ENCODE results near the gene LCLAT1. TPM values are rescaled to one million over a fixed set of nuclear protein-coding genes. Genes with fewer than 3 reads are reported as not detected.

The LCLAT1 gene
- total RNA-seq, 1 donor from 2014 or later = 27.7 TPM

DNA sequence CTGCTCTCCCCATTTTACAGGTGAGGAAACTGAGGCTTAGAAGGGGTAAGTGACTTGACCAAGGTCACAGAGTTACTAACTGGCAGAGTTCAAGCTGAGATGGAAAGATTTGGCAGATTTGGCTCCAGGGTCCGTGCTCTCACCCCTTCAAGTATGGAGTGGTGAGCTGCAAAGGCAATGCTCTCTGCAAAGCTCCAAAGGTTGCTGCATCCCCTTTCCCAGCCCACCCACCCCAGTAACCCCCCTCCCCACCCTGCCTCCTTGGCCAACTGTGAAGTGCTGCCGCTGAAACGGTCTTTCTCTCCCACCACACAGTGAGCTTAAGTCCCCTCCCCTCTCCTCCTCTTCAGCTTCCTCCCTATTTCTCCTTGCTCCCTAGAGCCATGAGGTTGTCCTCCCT lies 207.4 kb downstream of the LCLAT1 start:
- H3K36me3 Mint-ChIP-seq (ENCODE audit: low read depth) = no peaks in the 10 kb centered on the region
- no peak for DNase-seq (ENCODE audit: low read depth, low spot score)

DNA sequence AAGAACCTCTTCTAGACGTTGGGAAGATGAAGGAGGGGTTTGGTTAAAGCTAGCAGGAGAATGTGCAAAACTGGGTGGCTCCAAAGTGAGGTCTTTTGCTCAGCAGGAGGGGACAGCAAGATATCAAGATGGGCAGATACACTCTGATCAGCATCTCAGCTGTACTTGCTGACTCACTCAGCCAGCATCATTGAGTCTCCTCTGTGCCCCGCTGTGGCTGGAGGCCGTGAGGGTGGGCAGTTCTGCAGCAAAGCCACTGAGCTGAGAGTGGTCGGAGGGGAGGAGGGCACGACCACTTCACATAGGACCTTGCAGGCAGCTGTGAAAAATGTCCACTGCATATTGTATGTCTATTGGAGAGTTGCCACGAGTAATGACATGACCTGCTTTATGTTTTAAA lies 208.2 kb downstream of the LCLAT1 start:
- Mint-ChIP-seq H3K27ac (ENCODE audit: unreplicated experiment) (no peak overlapping the region), H3K9me3 (no peaks in the 10 kb centered on the region), H3K4me3 (no peak overlapping the region), H3K4me1 (no peaks in the 10 kb centered on the region), H3K36me3 (ENCODE audit: low read depth) (no peaks in the 10 kb centered on the region), H3K27me3 (ENCODE audit: low read depth) (no peaks in the 10 kb centered on the region)
- DNase-seq (ENCODE audit: low read depth, low spot score) = no peak
- TF ChIP-seq, protein P1, sequence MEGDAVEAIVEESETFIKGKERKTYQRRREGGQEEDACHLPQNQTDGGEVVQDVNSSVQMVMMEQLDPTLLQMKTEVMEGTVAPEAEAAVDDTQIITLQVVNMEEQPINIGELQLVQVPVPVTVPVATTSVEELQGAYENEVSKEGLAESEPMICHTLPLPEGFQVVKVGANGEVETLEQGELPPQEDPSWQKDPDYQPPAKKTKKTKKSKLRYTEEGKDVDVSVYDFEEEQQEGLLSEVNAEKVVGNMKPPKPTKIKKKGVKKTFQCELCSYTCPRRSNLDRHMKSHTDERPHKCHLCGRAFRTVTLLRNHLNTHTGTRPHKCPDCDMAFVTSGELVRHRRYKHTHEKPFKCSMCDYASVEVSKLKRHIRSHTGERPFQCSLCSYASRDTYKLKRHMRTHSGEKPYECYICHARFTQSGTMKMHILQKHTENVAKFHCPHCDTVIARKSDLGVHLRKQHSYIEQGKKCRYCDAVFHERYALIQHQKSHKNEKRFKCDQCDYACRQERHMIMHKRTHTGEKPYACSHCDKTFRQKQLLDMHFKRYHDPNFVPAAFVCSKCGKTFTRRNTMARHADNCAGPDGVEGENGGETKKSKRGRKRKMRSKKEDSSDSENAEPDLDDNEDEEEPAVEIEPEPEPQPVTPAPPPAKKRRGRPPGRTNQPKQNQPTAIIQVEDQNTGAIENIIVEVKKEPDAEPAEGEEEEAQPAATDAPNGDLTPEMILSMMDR (conservative IDR thresholded peaks at IDR 0.05) = no peak

More for the DNA sequence above, 207.4 kb downstream of the LCLAT1 start:
- Mint-ChIP-seq H3K4me3 (no peak overlapping the region), H3K27ac (ENCODE audit: unreplicated experiment) (no peak overlapping the region), H3K4me1 (no peaks in the 10 kb centered on the region), H3K27me3 (ENCODE audit: low read depth) (no peaks in the 10 kb centered on the region), H3K9me3 (no peaks in the 10 kb centered on the region)
- TF ChIP-seq, protein P1 (conservative IDR thresholded peaks at IDR 0.05) = no peak

DNA sequence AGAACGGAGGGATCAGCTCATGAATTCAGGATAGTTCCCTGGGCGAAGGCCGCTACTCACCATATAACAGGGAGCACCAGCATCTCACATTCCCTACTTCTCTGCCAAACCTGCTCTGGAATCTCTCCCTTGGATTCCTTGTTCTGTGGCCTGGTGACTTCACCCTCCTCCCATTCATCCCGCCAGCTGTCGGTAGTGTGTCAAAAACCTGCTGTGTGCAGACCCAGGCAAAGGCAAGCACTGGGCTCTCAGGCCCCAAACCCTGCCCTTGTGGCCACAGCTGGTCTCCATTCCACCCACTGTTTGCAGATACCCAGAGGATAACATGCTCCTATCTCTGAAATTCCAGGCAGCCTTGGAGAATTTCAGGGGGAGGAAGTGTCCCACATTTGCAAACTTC lies 208.6 kb downstream of the LCLAT1 start:
- Mint-ChIP-seq H3K27ac (ENCODE audit: unreplicated experiment) (no peak overlapping the region), H3K27me3 (ENCODE audit: low read depth) (no peaks in the 10 kb centered on the region), H3K4me1 (no peaks in the 10 kb centered on the region), H3K36me3 (ENCODE audit: low read depth) (no peaks in the 10 kb centered on the region), H3K4me3 (no peak overlapping the region), H3K9me3 (no peaks in the 10 kb centered on the region)
- TF ChIP-seq, protein P1 (conservative IDR thresholded peaks at IDR 0.05) = no peak
- DNase-seq (ENCODE audit: low read depth, low spot score) = no peak

DNA sequence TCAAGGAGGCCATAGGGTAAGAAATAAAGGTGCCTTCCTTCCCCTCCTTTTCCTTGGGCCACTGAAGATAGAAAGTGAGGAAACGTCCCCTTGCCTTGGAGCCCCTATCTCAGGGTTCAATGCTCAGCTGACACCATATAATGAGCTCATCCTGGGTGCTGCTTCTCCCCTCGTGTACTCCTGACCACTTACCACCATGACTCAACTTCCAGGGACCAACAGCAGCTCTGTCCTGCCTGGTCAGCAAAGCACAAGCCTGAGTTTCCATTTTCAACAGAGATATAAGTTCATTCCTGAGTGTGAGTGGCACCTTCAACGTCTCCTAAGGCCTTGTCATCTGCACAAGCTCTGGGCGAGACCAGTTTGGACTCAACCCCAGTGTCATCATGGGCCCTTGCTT lies 209.0 kb downstream of the LCLAT1 start:
- H3K27me3 Mint-ChIP-seq (ENCODE audit: low read depth) = no peaks in the 10 kb centered on the region
- H3K4me1 Mint-ChIP-seq = no peaks in the 10 kb centered on the region
- no peaks in the 10 kb centered on the region for H3K9me3 Mint-ChIP-seq
- TF ChIP-seq, protein P1 (conservative IDR thresholded peaks at IDR 0.05) = no peak
- H3K4me3 Mint-ChIP-seq = no peak overlapping the region
- no peak overlapping the region for H3K27ac Mint-ChIP-seq (ENCODE audit: unreplicated experiment)
- no peak for DNase-seq (ENCODE audit: low read depth, low spot score)
- no peaks in the 10 kb centered on the region for H3K36me3 Mint-ChIP-seq (ENCODE audit: low read depth)

DNA sequence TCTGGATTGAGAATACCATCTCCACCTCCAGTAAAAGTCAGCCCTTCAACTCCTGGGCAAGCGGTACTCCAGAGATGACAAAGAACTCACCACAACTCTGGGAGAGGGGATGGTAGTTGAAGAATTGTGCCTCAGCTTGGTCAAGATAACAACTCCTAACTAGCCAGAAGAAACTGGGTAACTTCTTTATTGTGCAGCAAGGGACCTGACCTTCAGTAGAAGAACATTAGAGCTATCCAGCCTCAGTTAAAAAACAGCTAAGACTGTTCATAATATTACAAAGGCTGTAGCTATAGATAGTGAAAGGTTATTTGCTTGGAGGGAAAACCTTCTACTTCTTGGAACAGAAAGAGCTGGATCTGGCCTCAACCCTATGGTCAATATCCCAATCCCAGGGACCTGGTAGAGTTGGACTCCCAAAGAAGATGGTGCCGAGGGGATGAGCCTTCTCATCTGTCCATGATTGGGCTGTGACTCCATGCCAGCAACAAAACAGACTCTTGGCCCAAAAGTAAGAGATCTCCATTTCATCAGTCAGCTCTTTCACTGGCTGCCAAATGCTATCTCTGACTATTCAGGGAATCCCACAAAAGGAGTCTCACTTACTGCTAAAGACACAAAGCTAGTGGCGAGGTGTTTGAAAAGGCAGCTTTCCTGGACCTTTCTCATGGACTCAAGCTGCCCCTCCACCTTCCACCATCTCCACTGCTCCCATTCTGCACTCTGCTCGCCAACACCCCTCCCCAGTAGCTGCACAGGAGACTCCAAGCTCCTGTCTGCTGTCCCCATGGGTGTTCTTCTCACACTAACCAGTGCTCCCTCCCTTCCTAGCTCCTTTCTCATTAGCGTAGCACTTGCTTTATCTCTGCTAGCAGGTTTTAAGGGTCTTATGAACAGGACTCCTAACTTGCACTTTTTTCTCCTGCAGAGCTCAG lies 214.4 kb downstream of the LCLAT1 start:
- no peaks in the 10 kb centered on the region for H3K27me3 Mint-ChIP-seq (ENCODE audit: low read depth)
- no peak for DNase-seq (ENCODE audit: low read depth, low spot score)
- H3K27ac Mint-ChIP-seq (ENCODE audit: unreplicated experiment) = no peak overlapping the region

More for the DNA sequence above, 214.4 kb downstream of the LCLAT1 start:
- TF ChIP-seq, protein P1 (conservative IDR thresholded peaks at IDR 0.05) = no peak
- H3K36me3 Mint-ChIP-seq (ENCODE audit: low read depth) = no peaks in the 10 kb centered on the region
- no peaks in the 10 kb centered on the region for H3K9me3 Mint-ChIP-seq
- no peak overlapping the region for H3K4me3 Mint-ChIP-seq
- no peaks in the 10 kb centered on the region for H3K4me1 Mint-ChIP-seq
